Muscle layer of duodenum (tissue), 2 donors: Measurements from ENCODE around the gene NEAT1.

Experiments
- H3K27ac ChIP-seq: one replicate; pipeline ENCODE4 v1.7.0; 2013; ENCODE audit warnings: mild to moderate bottlenecking, low read length
- H3K27me3 ChIP-seq: one replicate; pipeline ENCODE4 v1.7.0; 2013; ENCODE audit warnings: low read depth, mild to moderate bottlenecking, control low read depth, low read length
- H3K36me3 ChIP-seq, 2 donors: one replicate each; pipeline ENCODE4 v1.7.0; 2013; ENCODE audit warnings: low read length in 2 of 2, control low read depth in 1 of 2, mild to moderate bottlenecking in 1 of 2; ENCODE audit not compliant: insufficient read depth in 2 of 2, control insufficient read depth in 1 of 2
- H3K4me1 ChIP-seq, 2 donors: one replicate each; pipeline ENCODE4 v1.7.0; 2013; ENCODE audit warnings: low read length in 2 of 2, mild to moderate bottlenecking in 2 of 2, control low read depth in 1 of 2, moderate library complexity in 1 of 2; ENCODE audit not compliant: insufficient read depth in 2 of 2, control insufficient read depth in 1 of 2
- H3K4me3 ChIP-seq, 2 donors: one replicate each; pipeline ENCODE4 v1.7.0; 2013; ENCODE audit warnings: low read length in 2 of 2, low read depth in 1 of 2, mild to moderate bottlenecking in 1 of 2
- H3K9me3 ChIP-seq, 2 donors: one replicate each; pipeline ENCODE4 v1.7.0; 2013; ENCODE audit warnings: low read length in 2 of 2, control low read depth in 1 of 2, mild to moderate bottlenecking in 1 of 2; ENCODE audit not compliant: control insufficient read depth in 1 of 2
- donor health status: healthy.

Gene NEAT1

DNA sequence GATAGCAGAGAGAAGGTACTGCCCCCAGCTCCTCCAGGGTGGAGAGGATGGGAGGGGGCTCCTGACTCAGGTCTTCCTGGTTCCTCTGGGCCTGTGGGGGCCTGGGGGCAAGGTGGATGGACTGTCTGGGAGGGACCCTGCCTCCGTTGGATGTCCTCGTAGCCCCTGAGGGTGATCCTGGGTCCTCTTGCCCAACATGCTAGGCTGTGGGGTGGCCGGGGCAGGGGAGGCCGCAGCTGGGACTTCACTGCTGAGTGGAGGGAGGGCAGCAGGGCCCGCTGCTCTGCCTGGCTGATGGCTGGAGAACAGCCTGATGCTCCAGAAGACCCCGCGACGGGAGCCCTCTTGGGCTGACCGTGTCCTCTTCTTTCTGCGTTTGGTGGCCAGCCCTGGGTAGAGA, 22.8 kb upstream of the NEAT1 start:
- H3K27ac ChIP-seq = no peak overlapping the region
- H3K4me1 ChIP-seq = peaks cover 0 to 6% of the 10 kb centered on the region in 2 donors
- H3K4me3 ChIP-seq = no peak overlapping the region
- no peaks in the 10 kb centered on the region for H3K9me3 ChIP-seq
- H3K36me3 ChIP-seq = peaks cover 7 to 54% of the 10 kb centered on the region in 2 donors
- H3K27me3 ChIP-seq = no peaks in the 10 kb centered on the region

DNA sequence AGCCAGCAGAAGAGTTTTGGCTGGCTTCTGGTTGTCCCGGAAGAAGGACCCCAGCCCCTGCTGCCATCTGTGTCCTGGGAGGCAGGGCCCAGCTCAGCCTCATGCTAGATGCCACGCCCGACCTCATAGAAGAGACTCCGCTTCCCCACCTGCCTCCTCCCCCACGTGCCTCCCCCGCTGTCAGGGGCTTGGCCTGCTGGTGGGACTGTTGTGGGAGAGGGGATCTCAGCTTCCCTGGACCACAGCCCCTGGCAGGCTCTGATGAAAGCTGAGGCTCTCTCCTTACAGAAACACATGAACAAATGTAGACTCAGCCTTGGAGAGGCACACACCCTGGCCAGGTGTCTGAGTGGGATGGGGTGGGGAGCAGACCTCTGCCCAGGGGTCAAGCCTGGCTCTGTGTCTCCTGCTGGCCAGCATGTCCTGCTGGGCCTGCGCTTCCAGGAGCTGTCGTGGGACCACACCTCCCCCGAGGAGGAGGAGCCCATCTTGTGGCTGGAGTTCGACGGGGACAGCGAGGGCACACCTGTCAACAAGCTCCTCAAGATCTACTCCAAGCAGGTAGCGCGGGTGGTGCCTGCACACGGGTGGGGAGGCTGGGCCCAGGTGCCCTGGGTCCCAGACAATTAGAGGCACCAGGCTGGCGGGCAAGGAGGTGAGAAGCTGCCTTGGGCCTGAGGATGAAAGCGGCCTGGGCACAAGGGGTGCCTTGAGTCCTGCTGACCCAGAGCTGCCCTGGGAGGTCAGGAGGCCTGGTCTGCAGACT, 22.1 kb upstream of the NEAT1 start:
- Histone ChIP-seq H3K9me3 (no peaks in the 10 kb centered on the region), H3K27me3 (no peaks in the 10 kb centered on the region), H3K36me3 (peaks cover 7 to 59% of the 10 kb centered on the region in 2 donors), H3K27ac (no peak overlapping the region), H3K4me3 (no peak overlapping the region), H3K4me1 (peaks cover 0 to 6% of the 10 kb centered on the region in 2 donors)

DNA sequence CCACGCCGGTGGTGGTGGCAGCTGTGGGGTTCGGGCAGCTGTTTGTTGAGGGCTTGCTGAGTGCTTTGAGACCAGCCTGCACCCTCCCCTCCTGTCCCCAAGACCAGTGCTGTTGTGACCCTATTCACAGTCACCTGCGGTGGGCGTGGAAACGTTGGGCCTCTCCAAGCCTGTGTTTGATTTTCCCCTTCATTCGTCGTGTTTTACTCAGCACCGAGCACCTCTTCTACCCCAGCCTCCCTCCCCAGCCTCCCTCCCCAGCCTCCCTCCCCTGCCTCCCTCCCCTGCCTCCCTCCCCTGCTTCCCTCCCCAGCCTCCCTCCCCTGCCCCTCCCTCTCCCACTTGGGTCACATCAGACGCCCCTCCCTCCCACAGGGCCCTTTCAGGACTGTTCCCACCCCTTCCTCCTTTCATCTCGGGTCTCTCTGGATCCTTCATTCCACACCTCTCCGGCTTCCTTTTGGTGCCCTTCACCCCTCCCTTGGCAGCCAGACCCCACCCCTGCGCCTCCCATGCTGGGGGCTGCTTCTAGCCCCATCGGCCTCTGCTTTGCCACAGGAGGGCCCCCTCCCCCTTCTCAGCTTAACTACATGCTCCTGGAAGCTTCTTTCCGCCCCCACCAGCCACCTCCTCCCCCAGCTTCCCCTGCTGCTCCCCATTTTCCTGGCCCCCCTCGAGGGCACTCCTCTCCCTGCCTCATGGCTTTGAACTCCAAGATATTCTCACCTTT, 21.4 kb upstream of the NEAT1 start:
- H3K36me3 ChIP-seq = peaks cover 7 to 60% of the 10 kb centered on the region in 2 donors

DNA sequence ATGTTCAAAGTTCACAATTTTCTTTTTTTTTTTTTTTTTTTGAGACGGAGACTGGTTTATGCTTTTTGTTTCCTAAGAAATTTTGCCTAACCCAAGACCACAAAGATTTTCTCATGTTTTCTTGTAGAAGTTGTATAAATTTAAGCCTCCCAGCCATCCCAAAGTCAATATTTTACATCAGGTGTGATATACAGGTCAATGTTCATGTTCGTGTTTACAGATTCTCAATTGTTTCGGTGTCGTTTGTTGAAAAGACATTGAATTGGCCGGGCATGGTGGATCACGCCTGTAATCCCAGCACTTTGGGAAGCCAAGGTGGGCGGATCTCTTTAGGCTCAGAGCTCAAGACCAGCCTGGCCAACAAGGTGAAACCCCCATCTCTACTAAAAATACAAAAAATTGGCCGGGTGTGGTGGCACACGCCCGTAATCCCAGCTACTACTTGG, 20.8 kb upstream of the NEAT1 start:
- no peak overlapping the region for H3K27ac ChIP-seq
- no peaks in the 10 kb centered on the region for H3K27me3 ChIP-seq
- peaks cover 7 to 54% of the 10 kb centered on the region in 2 donors for H3K36me3 ChIP-seq
- no peak overlapping the region for H3K4me3 ChIP-seq
- no peaks in the 10 kb centered on the region for H3K9me3 ChIP-seq
- peaks cover 0 to 6% of the 10 kb centered on the region in 2 donors for H3K4me1 ChIP-seq

More for the DNA sequence above, 21.4 kb upstream of the NEAT1 start:
- H3K27ac ChIP-seq = no peak overlapping the region
- H3K4me3 ChIP-seq = no peak overlapping the region
- H3K9me3 ChIP-seq = no peaks in the 10 kb centered on the region
- peaks cover 0 to 6% of the 10 kb centered on the region in 2 donors for H3K4me1 ChIP-seq
- H3K27me3 ChIP-seq = no peaks in the 10 kb centered on the region

DNA sequence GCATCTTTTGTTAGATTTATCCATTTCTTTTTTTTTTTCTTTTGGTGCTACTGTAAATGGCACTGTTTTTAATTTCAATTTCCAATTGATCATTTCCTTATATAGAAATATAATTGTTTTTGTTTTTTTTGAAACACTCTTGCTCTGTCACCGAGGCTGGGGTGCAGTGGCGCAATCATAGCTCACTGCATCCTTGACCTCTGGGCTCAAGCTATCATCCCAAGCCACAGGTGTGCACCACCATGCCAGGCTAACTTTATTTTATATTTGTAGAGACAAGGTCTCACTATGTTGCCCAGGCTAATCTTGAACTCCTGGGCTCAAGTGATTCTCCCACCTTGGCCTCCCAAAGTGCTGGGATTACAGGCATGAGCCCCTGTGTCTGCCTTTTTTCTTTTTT, 19.8 kb upstream of the NEAT1 start:
- Histone ChIP-seq H3K27me3 (no peaks in the 10 kb centered on the region), H3K27ac (no peak overlapping the region), H3K4me3 (no peak overlapping the region), H3K4me1 (peaks cover 0 to 6% of the 10 kb centered on the region in 2 donors), H3K36me3 (peaks cover 3 to 45% of the 10 kb centered on the region in 2 donors), H3K9me3 (no peaks in the 10 kb centered on the region)

DNA sequence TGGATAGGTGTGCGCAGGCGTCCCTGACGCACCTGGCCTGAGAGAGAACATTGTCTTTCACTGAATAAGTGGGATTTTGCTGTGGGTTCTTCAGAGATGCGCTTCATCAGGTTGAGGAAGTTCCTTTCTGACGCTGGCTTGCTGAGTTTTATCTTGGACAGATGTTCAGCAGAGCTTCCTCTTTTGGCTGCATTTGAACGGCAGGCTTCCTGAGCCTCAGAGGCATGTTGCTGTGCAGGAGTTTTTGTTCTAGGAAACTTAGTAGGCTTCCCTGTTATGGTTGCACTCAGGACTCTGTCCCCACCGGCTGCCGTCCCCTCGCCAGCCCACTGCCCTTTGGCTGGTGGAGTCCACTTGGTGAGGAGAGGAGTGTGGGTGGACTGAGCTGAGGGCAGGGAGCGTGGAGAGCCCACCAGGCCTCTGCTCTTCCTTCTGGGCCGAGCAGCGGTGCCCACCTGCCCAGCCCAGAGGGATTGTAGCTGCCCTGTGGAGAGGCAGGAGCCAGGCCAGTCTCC, 18.9 kb upstream of the NEAT1 start:
- no peak overlapping the region for H3K4me3 ChIP-seq
- peaks cover 0 to 6% of the 10 kb centered on the region in 2 donors for H3K4me1 ChIP-seq
- peaks cover 4 to 45% of the 10 kb centered on the region in 2 donors for H3K36me3 ChIP-seq
- H3K27me3 ChIP-seq = no peaks in the 10 kb centered on the region
- H3K9me3 ChIP-seq = no peaks in the 10 kb centered on the region
- no peak overlapping the region for H3K27ac ChIP-seq

DNA sequence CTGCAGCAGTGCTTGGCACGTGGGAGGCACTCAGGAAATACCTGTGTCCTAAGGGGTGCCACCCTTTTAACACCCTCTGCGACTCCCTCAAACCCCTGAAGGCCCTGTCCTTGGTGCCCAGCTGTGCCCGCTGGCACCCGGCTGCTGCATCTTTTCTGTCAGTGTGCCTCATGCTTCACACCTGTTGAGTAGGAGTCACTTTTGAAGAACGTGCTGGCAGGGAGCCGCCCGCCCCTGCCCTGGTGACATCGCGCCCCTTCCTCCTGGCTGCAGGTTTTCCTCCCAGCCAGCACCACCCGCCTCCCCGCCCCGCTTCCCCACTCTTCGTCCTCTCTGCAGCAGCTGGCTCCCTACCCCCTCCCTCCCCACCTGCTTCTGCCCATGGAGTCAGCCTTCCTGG, 18.4 kb upstream of the NEAT1 start:
- Histone ChIP-seq H3K9me3 (no peaks in the 10 kb centered on the region), H3K4me1 (peaks cover 0 to 6% of the 10 kb centered on the region in 2 donors), H3K27ac (no peak overlapping the region), H3K4me3 (no peak overlapping the region), H3K36me3 (peaks cover 7 to 48% of the 10 kb centered on the region in 2 donors), H3K27me3 (no peaks in the 10 kb centered on the region)

DNA sequence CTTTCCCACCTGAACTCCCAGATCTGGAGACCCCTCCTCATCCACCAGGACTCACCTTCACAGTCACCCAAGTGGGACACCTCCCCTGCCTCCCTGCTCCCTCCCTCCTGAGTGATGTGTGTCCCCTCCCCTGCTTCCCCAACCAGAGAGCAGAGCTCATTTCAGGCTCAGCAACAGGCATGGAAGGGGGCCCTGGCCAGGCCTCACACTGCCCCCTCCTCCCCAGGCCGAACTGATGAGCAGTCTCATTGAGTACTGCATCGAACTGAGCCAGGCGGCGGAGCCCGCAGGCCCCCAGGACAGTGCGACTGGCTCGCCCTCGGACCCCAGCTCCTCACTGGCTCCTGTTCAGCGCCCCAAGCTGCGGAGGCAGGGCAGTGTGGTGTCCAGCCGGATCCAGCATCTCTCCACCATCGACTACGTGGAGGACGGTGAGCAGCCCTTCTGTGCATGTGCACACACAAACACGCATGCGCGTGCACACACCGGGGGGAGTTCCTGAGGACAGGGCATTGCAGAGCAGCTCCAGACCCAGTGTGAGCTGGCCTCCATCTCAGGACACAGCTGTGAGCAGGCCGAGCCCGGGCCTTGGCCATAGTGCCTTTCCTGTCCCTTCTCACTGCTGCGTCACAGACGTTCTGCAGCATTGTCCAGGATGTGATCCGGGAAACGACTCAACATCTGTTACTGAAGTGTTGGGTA, 17.8 kb upstream of the NEAT1 start:
- peaks cover 7 to 48% of the 10 kb centered on the region in 2 donors for H3K36me3 ChIP-seq
- no peak overlapping the region for H3K4me3 ChIP-seq
- H3K27me3 ChIP-seq = no peaks in the 10 kb centered on the region
- peaks cover 0 to 6% of the 10 kb centered on the region in 2 donors for H3K4me1 ChIP-seq
- no peak overlapping the region for H3K27ac ChIP-seq
- H3K9me3 ChIP-seq = no peaks in the 10 kb centered on the region

DNA sequence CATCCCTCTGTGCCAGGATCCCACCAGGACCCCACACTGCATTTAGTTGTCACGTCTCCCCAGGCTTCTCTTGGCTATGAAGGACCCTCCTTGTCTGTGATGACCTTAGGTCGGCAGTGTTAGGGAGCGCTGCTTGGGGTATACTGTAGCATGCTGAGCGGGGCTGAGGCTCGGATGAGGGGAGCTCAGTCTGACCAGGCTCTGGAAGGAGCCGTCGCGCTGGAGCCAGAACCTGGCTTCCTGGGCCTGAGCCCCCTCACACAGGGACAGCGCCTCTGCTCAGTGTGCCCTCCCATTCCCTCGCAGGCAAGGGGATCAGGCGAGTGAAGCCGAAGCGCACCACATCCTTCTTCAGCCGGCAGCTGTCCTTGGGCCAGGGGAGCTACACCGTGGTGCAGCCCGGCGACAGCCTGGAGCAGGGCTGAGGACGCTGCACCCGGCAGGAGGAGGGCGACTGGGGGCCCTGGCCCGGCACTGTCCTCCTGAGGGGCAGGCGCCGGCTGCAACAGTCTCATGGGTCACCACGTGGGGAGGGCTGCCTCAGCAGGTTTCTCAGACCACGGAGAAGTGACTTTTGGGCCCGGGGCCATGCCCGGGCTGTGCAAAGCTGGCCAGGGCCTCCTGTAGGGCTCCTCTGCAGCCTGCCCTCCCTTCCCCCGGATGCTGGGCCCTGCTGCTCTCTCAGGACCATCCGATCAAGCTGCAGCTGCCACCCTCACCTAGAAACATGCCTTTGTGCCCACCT, 11.5 kb upstream of the NEAT1 start:
- peaks cover 17 to 46% of the 10 kb centered on the region in 2 donors for H3K36me3 ChIP-seq
- no peak overlapping the region for H3K27ac ChIP-seq
- no peaks in the 10 kb centered on the region for H3K9me3 ChIP-seq

DNA sequence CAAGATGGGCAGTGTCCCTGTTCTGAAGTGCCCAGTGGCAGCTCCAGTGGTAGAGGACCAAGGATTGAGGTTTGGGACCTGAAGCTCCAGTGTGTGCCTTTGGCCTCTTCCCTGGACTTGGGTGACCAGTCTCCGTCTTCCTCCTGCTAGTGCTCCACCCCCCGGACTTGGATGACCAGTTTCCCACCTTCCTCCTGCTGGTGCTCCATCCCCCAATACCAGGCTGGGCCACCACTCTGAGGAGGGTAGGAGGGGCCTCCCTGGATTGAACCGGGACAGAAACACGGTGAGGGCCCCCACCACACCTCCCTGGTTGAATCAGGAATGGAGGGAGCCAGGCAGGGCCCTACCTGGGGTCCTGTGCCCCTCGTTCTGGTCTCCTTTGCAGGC, 10.9 kb upstream of the NEAT1 start:
- Histone ChIP-seq H3K4me3 (no peak overlapping the region), H3K4me1 (peaks cover 8 to 11% of the 10 kb centered on the region in 2 donors), H3K9me3 (no peaks in the 10 kb centered on the region), H3K27ac (no peak overlapping the region), H3K36me3 (peaks cover 17 to 46% of the 10 kb centered on the region in 2 donors), H3K27me3 (no peaks in the 10 kb centered on the region)

More for the DNA sequence above, 11.5 kb upstream of the NEAT1 start:
- Histone ChIP-seq H3K4me3 (no peak overlapping the region), H3K4me1 (peaks cover 4 to 5% of the 10 kb centered on the region in 2 donors), H3K27me3 (no peaks in the 10 kb centered on the region)
